T-helper 1 cell treated with Interleukin-12 subunit alpha and Interleukin-12 subunit beta and Interleukin-4 antibody, amounts not matched to agents 30 ng/mL and 1 ng/mL, for 36 hours (primary cell): Measurements from ENCODE around the gene MALT1. TPM values are rescaled to one million over a fixed set of nuclear protein-coding genes. Genes with fewer than 3 reads are reported as not detected.
"Not testable (repeated sequence)": the region's sequence is repeated elsewhere in the genome, so short reads cannot be mapped to it uniquely, and the experiment has no call there.

Source experiments
- intact Hi-C: fragments of 100-400 bp; cut with micrococcal nuclease; formaldehyde crosslinking; loops from one replicate; pipeline ENCODE4 v1.15.1; 2024
- total RNA-seq: library from RNA; stranded (reverse); gene quantifications from 2 replicates; pipeline ENCODE4 v1.2.3, GENCODE V29; 2022

Gene MALT1
- total RNA-seq, 1 donor from 2014 or later, result 49.8 TPM

GRCh38 chr18:58653144-58653722 lies 18.0 kb upstream of the MALT1 start:
- intact Hi-C loops, result not testable (repeated sequence)

GRCh38 chr18:58653814-58654509 lies 17.3 kb upstream of the MALT1 start:
- intact Hi-C loops, result no loop called here

DNA sequence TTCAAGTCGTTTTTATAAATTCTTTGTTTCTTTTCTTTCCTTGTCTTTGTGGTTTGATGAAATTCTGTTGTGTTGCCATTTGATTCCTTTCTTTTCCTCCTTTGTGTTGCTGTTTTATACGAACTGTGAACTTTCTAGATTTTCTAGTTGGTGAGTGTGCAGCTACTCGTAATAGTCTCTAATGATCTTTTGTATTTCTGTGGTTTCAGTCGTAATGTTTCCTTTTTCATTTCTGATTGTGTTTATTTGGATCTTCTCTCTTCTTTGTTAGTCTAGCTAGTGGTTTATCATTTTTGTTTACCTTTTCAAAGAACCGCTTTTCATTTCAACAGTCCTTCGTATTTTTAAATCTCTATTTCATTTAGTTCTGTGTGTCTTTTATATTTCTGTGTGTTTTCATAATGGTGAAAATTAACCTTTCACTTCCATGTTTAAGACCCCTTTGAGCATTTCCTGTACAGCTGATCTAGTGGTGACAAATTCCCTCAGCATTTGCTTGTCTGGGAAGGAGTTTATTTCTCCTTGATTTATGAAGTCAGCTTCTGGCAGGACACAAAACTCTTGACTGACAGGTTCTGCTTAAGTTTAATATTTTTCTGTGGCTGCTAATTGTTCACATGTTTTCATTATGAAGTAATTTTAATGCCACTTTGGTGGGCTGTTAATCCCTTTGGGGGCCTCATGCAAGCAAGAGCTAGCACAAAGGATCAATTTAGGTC lies 16.2 kb upstream of the MALT1 start:
- intact Hi-C loops, result no loop called here

GRCh38 chr18:58657081-58657480 lies 14.2 kb upstream of the MALT1 start:
- intact Hi-C loops, result no loop called here

GRCh38 chr18:58657494-58657893 lies 13.8 kb upstream of the MALT1 start:
- intact Hi-C loops, result no loop called here

- intact Hi-C loops, result loop anchor here (2.0 kb wide), 1 partner anchor 45 kb away; no protein-coding TSS in a partner anchor
Observed at GRCh38 chr18:58659691-58660090, 11.6 kb upstream of the MALT1 start.

GRCh38 chr18:58660915-58661314 lies 10.3 kb upstream of the MALT1 start:
- intact Hi-C loops, result no loop called here

- intact Hi-C loops, result no loop called here
Observed at GRCh38 chr18:58661423-58661822, 9.8 kb upstream of the MALT1 start.

DNA sequence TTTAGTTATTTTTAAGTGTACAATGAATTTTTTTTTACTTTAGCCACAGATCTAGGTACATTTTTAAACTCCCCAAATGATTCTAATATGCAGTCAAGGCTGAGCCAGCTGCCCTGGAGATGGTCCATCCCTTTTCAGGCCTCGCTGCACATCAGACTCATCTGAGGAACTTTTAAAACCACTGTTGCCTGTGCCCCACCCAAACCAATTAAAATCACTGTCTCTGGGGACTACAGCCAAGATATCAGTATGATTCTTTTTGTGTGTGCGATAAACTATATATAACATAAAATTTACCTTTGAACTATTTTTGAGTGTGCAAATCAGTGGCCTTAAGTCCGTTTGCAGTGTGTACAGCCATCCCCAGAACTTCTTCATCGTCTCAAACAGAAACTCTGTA lies 9.1 kb upstream of the MALT1 start:
- intact Hi-C loops, result loop anchor here (2.0 kb wide), 1 partner anchor 23 kb away; no protein-coding TSS in a partner anchor

- intact Hi-C loops, result no loop called here
Observed at GRCh38 chr18:58666176-58666575, 5.1 kb upstream of the MALT1 start.

DNA sequence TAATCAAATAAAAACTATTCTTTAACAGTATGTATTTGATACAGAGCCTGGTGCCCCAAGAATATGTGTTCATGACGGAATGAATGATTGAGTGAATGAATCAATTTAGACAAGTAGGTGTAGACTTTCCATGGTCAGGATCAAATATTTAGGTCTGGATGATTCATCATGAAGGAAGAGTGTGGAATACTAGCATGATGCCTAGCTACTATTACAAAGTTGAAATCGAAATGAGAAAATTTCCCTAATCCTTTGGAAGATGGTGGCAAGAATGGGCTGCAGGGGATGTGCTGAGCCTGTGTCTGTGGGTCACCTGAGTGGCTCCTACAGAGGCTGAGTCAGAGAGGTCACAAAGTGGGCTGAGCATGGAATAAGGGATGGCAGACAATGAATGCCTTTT lies 3.1 kb upstream of the MALT1 start:
- intact Hi-C loops, result no loop called here

GRCh38 chr18:58668897-58669296 lies 2.4 kb upstream of the MALT1 start:
- intact Hi-C loops, result no loop called here

- intact Hi-C loops, result loop anchor here (5.0 to 10.0 kb wide), 2 partner anchors 625 to 1232 kb away; partner anchors contain the start of gene NEDD4L
Observed at GRCh38 chr18:58669731-58670378, 1.4 kb upstream of the MALT1 start.

DNA sequence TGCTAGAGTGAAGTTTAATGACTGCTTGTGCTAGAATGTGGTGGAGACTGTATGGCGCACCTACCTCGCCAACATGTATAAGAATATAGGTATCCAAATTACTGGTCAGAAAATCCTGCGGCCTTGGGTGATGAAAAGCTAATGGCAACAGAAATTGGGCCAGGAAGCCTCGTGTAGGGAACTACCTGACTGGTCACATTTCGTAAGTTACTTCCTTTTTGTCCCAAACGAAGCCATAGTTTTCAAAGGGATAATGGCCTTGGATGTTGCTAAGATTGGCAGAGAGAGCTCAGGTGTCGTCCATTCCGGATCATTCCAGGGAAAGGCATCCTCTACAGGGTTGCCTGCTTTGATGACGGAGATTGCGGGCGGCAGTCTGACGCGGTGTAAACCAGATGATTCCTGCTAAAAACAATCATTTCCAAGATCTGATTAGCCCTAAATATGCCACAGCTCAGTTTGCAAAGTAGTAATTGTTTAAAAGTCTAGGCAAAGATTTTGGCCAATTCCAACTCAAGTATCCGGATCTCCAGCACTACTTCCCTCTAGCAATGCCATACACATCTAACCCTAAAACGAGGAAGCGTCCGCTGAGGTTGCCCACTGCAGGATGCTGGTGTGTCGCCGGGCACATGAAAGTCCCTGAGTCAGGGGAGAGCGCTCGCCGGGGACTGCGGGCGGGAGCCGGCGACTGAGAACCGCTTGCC lies 708 bp upstream of the MALT1 start:
- intact Hi-C loops, result loop anchor here (1.0 to 10.0 kb wide), 11 partner anchors 12 to 1232 kb away; partner anchors contain the start of genes LMAN1, NEDD4L and SEC11C

DNA sequence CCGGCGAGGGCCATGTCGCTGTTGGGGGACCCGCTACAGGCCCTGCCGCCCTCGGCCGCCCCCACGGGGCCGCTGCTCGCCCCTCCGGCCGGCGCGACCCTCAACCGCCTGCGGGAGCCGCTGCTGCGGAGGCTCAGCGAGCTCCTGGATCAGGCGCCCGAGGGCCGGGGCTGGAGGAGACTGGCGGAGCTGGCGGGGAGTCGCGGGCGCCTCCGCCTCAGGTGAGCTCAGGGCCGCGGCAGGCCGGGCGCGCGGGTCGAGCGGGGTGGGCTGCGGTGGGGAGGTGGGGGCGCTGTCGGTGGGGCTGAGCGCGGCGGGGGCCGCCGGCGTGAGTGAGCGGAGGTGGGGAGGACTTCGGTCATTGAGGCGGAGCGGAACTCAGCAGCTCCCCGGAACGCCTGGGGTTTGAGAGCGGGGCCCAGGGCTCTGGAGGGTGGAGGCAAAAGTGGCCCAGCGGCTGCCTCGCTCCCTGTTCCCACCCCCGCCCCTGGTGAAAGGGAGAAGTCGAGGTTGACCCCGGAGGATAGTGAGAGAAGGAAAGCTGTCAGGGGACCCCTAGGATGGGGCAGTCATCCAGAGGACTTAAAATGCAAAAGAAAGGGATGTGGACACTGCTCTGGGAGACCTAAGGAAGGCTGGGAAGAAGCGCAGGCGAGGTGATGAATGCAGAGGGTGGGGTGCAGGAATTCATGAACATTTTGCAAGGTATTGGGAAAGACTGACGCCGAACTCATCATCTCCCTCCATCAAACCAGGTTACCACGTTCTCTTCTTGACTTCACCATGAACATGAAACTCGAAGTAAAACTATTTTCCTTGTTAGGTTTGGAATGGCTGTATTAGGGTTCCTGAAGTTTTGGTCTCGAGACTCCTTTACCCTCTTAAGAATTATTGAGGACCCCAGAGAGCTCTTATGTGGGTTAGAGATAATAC lies 633 bp downstream of the MALT1 start:
- intact Hi-C loops, result loop anchor here (1.0 to 10.0 kb wide), 13 partner anchors 14 to 1230 kb away; partner anchors contain the start of genes LMAN1, NEDD4L and SEC11C

DNA sequence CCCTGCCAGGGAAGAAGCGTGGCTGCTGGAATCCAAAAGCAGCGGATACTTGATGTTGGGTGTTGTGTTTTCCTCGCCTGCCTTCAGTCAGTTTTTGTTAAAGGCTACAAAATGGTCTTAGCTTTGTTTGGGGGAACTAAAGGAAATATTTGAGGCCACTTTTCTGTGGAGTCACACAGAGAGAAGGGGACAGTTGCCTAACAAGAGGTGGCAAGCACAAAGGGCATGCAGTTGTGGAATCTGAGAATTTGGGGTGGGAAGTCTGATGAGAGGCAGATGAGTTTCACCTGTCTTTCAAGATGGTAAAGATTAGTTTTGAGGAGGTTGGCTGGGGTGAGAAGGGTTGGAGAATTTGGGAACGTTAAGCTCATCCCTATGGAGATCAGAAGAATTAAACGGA lies 2.9 kb downstream of the MALT1 start:
- intact Hi-C loops, result loop anchor here (5.0 to 10.0 kb wide), 2 partner anchors 629 to 1228 kb away; partner anchors contain the start of gene NEDD4L

- intact Hi-C loops, result loop anchor here (5.0 to 10.0 kb wide), 2 partner anchors 630 to 1227 kb away; partner anchors contain the start of gene NEDD4L
Observed at GRCh38 chr18:58674863-58675472, 3.7 kb downstream of the MALT1 start.

GRCh38 chr18:58676270-58676669 lies 5.0 kb downstream of the MALT1 start:
- intact Hi-C loops, result loop anchor here (10.0 kb wide), 1 partner anchor 631 kb away; the partner anchor contains the start of gene NEDD4L

GRCh38 chr18:58682429-58683069 lies 11.3 kb downstream of the MALT1 start:
- intact Hi-C loops, result no loop called here
